ENCODE data around the gene UQCRFS1.

DNA sequence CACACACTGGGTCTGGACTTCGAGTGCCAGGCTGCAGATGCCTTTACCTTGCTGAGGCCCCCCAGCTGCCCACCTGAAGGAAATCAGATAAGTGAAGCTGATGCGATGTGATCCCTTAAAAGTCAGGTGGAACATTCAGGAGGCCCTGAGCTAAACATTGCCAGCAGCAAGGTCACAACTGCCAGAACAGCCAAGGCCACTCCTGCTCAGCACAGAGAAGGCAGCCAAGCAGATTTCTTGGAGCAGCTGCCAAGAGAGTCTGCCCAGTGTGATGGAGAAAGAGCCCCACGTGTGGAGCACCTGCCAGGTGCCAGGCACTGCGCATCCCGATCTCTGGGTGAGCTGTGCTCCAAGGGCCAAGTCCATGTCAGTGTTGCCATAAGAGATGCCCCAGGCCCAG, 20.6 kb upstream of the UQCRFS1 start:
- TF ChIP-seq, protein P1, sequence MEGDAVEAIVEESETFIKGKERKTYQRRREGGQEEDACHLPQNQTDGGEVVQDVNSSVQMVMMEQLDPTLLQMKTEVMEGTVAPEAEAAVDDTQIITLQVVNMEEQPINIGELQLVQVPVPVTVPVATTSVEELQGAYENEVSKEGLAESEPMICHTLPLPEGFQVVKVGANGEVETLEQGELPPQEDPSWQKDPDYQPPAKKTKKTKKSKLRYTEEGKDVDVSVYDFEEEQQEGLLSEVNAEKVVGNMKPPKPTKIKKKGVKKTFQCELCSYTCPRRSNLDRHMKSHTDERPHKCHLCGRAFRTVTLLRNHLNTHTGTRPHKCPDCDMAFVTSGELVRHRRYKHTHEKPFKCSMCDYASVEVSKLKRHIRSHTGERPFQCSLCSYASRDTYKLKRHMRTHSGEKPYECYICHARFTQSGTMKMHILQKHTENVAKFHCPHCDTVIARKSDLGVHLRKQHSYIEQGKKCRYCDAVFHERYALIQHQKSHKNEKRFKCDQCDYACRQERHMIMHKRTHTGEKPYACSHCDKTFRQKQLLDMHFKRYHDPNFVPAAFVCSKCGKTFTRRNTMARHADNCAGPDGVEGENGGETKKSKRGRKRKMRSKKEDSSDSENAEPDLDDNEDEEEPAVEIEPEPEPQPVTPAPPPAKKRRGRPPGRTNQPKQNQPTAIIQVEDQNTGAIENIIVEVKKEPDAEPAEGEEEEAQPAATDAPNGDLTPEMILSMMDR (IDR thresholded peaks at IDR 0.05), result no peak
- TF ChIP-seq POLR2AphosphoS5 (IDR thresholded peaks at IDR 0.05; ENCODE audit: insufficient read depth in 1 of 2, low read depth in 1 of 2) (no peak), POLR2A (IDR thresholded peaks at IDR 0.05) (no peak)

Data from vagina (tissue), 2 donors.